GM12891 (cell line): ENCODE results near the gene PREPL.

Experiments
- POLR2A ChIP-seq: IDR thresholded peaks from 2 replicates; pipeline ENCODE4 v1.6.1; 2011; ENCODE audit warnings: low read depth, low read length, control low read depth
- POLR2AphosphoS5 ChIP-seq: IDR thresholded peaks from 2 replicates; pipeline ENCODE4 v1.6.1; 2011; ENCODE audit warnings: low read depth, low read length, control low read depth
- TAF1 ChIP-seq: IDR thresholded peaks from 2 replicates; pipeline ENCODE4 v1.6.1; 2011; ENCODE audit warnings: low read depth, low read length, control low read depth

GRCh38 chr2:44275927-44276303 lies 85.4 kb downstream of the PREPL start:
- TF ChIP-seq POLR2AphosphoS5 (no peak), TAF1 (no peak), POLR2A (no peak)
